K562 (cell line): ENCODE data around the gene STK16. TPM values are rescaled to one million over a fixed set of nuclear protein-coding genes. Genes with fewer than 3 reads are reported as not detected.
A peak's percentile ranks its signal among the peaks of the same experiment; 100 is the strongest.

Experiments
- FOXK2 ChIP-seq, 2 experiments: fragments of 450-650 bp; IDR thresholded peaks in 1 of 2; conservative IDR thresholded peaks in 1 of 2; 2 replicates each; pipeline ENCODE4 v1.6.1; 2016; ENCODE audit warnings: low read depth in 2 of 2, mild to moderate bottlenecking in 1 of 2
- ZNF766 ChIP-seq: fragments of 200-800 bp; sonication (Bioruptor generic); conservative IDR thresholded peaks from 2 replicates; pipeline ENCODE4 v1.6.1; 2016; ENCODE audit warnings: missing genetic modification characterization, missing compliant biosample characterization
- polyA plus RNA-seq, 8 experiments: library from polyadenylated mRNA; depleted of rRNA in 4 of 8; stranded (reverse) in 5 of 8; unstranded in 3 of 8; fragments of >200 nt; fragmentation: Nextera tagmentation in 2 of 8; fragmentation: Illumina TruSeq in 1 of 8; extraction: Ambion mirVana in 2 of 8; extraction: Trizol in 1 of 8; gene quantifications; 2 replicates each; pipeline versions ENCODE4 v1.2.1 to v1.2.3, GENCODE V29; 2011 to 2014; ENCODE audit warnings: inconsistent platforms in 1 of 8, missing spikeins in 1 of 8
- total RNA-seq, 7 experiments: library from RNA; depleted of rRNA in 6 of 7; stranded (reverse); fragments of >200 nt in 6 of 7; fragmentation: Illumina TruSeq in 2 of 7; extraction: Trizol in 2 of 7; gene quantifications; 2 replicates each; pipeline versions ENCODE4 v1.2.1 to v1.2.3, GENCODE V29; 2011 to 2021; ENCODE audit warnings: low replicate concordance in 1 of 7
- TF ChIP-seq, protein P1 (sequence below): fragments of 450-650 bp; IDR thresholded peaks from 2 replicates; pipeline ENCODE4 v1.6.1; 2016; ENCODE audit warnings: mild to moderate bottlenecking, moderate library complexity
- TF ChIP-seq, protein P2 (sequence below), 3 experiments: fragments of 200-800 bp in 1 of 3; sonication (Bioruptor generic) in 1 of 3; sonication (generic) in 1 of 3; formaldehyde crosslinking in 1 of 3; IDR thresholded peaks; 2 replicates each; pipeline versions ENCODE4 v1.6.1 to v1.8.0; 2016 to 2022; ENCODE audit warnings: mild to moderate bottlenecking in 2 of 3, missing compliant biosample characterization in 2 of 3, missing genetic modification characterization in 2 of 3, missing genetic modification reagents in 1 of 3
- TF ChIP-seq, protein P3 (sequence below): fragments of 150-350 bp; IDR thresholded peaks from 2 replicates; pipeline ENCODE4 v1.6.1; 2014; ENCODE audit warnings: low read depth, mild to moderate bottlenecking, low read length, borderline replicate concordance

The STK16 gene
- total and polyA plus RNA-seq, 9 of the 15 experiments (the other 6 are each of a cell fraction or from before 2014, with no cell fraction given): 5.4 to 36.2 (median 17.8) TPM

DNA sequence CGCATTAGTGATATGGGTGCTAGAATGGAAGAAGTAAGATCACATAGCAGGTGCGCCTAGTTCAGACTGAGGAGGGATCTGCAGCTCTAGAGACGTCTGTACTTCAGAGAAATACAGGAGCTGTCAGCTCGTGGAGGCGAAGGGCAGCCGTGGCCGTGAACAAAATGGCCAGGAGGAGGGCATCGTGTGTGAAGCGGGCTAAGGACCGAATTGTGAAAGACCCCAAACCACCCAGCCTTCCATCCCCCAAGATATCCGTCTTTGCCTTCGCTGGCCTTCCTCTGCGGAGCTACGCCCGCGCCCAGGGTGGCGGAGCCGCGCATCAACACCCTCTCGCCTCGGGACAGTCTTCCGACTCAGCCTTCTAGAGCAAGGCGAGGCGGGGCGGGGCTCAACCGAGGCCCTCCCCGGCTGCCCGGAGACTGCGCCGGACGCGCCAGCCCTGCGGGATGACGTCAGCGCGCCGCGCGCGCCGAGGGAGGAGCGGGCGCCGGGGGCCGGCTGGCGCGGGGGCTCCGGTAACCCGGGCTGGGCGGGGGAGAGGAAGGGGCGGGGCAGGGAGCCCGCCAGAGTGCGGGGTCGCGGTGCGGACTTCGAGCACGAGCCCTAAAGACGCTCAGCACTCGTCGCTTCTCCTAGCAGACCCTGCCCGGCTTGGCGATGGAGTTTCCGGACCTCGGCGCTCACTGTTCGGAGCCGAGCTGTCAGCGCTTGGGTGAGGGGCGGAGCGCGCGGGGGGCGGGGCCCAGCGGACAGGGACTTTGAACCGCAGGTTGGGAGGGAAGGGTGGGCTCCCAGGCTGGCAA, 38.7 kb upstream of the STK16 start, which contains the start of gene ZFAND2B (continued):
- TF ChIP-seq, protein P1, sequence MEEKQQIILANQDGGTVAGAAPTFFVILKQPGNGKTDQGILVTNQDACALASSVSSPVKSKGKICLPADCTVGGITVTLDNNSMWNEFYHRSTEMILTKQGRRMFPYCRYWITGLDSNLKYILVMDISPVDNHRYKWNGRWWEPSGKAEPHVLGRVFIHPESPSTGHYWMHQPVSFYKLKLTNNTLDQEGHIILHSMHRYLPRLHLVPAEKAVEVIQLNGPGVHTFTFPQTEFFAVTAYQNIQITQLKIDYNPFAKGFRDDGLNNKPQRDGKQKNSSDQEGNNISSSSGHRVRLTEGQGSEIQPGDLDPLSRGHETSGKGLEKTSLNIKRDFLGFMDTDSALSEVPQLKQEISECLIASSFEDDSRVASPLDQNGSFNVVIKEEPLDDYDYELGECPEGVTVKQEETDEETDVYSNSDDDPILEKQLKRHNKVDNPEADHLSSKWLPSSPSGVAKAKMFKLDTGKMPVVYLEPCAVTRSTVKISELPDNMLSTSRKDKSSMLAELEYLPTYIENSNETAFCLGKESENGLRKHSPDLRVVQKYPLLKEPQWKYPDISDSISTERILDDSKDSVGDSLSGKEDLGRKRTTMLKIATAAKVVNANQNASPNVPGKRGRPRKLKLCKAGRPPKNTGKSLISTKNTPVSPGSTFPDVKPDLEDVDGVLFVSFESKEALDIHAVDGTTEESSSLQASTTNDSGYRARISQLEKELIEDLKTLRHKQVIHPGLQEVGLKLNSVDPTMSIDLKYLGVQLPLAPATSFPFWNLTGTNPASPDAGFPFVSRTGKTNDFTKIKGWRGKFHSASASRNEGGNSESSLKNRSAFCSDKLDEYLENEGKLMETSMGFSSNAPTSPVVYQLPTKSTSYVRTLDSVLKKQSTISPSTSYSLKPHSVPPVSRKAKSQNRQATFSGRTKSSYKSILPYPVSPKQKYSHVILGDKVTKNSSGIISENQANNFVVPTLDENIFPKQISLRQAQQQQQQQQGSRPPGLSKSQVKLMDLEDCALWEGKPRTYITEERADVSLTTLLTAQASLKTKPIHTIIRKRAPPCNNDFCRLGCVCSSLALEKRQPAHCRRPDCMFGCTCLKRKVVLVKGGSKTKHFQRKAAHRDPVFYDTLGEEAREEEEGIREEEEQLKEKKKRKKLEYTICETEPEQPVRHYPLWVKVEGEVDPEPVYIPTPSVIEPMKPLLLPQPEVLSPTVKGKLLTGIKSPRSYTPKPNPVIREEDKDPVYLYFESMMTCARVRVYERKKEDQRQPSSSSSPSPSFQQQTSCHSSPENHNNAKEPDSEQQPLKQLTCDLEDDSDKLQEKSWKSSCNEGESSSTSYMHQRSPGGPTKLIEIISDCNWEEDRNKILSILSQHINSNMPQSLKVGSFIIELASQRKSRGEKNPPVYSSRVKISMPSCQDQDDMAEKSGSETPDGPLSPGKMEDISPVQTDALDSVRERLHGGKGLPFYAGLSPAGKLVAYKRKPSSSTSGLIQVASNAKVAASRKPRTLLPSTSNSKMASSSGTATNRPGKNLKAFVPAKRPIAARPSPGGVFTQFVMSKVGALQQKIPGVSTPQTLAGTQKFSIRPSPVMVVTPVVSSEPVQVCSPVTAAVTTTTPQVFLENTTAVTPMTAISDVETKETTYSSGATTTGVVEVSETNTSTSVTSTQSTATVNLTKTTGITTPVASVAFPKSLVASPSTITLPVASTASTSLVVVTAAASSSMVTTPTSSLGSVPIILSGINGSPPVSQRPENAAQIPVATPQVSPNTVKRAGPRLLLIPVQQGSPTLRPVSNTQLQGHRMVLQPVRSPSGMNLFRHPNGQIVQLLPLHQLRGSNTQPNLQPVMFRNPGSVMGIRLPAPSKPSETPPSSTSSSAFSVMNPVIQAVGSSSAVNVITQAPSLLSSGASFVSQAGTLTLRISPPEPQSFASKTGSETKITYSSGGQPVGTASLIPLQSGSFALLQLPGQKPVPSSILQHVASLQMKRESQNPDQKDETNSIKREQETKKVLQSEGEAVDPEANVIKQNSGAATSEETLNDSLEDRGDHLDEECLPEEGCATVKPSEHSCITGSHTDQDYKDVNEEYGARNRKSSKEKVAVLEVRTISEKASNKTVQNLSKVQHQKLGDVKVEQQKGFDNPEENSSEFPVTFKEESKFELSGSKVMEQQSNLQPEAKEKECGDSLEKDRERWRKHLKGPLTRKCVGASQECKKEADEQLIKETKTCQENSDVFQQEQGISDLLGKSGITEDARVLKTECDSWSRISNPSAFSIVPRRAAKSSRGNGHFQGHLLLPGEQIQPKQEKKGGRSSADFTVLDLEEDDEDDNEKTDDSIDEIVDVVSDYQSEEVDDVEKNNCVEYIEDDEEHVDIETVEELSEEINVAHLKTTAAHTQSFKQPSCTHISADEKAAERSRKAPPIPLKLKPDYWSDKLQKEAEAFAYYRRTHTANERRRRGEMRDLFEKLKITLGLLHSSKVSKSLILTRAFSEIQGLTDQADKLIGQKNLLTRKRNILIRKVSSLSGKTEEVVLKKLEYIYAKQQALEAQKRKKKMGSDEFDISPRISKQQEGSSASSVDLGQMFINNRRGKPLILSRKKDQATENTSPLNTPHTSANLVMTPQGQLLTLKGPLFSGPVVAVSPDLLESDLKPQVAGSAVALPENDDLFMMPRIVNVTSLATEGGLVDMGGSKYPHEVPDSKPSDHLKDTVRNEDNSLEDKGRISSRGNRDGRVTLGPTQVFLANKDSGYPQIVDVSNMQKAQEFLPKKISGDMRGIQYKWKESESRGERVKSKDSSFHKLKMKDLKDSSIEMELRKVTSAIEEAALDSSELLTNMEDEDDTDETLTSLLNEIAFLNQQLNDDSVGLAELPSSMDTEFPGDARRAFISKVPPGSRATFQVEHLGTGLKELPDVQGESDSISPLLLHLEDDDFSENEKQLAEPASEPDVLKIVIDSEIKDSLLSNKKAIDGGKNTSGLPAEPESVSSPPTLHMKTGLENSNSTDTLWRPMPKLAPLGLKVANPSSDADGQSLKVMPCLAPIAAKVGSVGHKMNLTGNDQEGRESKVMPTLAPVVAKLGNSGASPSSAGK: peak; percentile 43
- TF ChIP-seq, protein P2, sequence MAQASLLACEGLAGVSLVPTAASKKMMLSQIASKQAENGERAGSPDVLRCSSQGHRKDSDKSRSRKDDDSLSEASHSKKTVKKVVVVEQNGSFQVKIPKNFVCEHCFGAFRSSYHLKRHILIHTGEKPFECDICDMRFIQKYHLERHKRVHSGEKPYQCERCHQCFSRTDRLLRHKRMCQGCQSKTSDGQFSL (CRISPR knock-in tag; IDR thresholded peaks at IDR 0.05): 0 out of 2 replicates have a peak, but pooled peaks have one; percentile 6
- TF ChIP-seq, protein P2 (tag; IDR thresholded peaks at IDR 0.05): 0 out of 4 replicates have a peak, but pooled peaks of 1 of the 2 experiments have one; percentile 57
- TF ChIP-seq ZNF766 (no peak), FOXK2 (conservative IDR thresholded peaks at IDR 0.05 in 1 of 2, IDR thresholded peaks at IDR 0.05 in 1 of 2; ENCODE audit: low read depth in 2 of 2) (peak in 1 of 2 experiments; percentile 53; a peak in 1 of 4 replicates)
- TF ChIP-seq, protein P3, sequence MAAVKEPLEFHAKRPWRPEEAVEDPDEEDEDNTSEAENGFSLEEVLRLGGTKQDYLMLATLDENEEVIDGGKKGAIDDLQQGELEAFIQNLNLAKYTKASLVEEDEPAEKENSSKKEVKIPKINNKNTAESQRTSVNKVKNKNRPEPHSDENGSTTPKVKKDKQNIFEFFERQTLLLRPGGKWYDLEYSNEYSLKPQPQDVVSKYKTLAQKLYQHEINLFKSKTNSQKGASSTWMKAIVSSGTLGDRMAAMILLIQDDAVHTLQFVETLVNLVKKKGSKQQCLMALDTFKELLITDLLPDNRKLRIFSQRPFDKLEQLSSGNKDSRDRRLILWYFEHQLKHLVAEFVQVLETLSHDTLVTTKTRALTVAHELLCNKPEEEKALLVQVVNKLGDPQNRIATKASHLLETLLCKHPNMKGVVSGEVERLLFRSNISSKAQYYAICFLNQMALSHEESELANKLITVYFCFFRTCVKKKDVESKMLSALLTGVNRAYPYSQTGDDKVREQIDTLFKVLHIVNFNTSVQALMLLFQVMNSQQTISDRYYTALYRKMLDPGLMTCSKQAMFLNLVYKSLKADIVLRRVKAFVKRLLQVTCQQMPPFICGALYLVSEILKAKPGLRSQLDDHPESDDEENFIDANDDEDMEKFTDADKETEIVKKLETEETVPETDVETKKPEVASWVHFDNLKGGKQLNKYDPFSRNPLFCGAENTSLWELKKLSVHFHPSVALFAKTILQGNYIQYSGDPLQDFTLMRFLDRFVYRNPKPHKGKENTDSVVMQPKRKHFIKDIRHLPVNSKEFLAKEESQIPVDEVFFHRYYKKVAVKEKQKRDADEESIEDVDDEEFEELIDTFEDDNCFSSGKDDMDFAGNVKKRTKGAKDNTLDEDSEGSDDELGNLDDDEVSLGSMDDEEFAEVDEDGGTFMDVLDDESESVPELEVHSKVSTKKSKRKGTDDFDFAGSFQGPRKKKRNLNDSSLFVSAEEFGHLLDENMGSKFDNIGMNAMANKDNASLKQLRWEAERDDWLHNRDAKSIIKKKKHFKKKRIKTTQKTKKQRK: no peak
